ENCODE data around the gene FAAP100.

- TF ChIP-seq CTCF (IDR thresholded peaks at IDR 0.05; ENCODE audit: poor library complexity, severe bottlenecking) (no peak), EP300 (conservative IDR thresholded peaks at IDR 0.05; ENCODE audit: poor library complexity, severe bottlenecking) (no peak), RAD21 (conservative IDR thresholded peaks at IDR 0.05) (no peak), POLR2AphosphoS5 (IDR thresholded peaks at IDR 0.05) (no peak), MXI1 (conservative IDR thresholded peaks at IDR 0.05; ENCODE audit: poor library complexity, severe bottlenecking) (no peak), EZH2 (IDR thresholded peaks at IDR 0.05; ENCODE audit: borderline replicate concordance, insufficient read depth, low read length, poor library complexity, severe bottlenecking) (no peak), REST (IDR thresholded peaks at IDR 0.05; ENCODE audit: borderline replicate concordance) (no peak), TAF1 (IDR thresholded peaks at IDR 0.05; ENCODE audit: low read depth) (no peak)
These were observed 47.8 kb upstream of the FAAP100 start for GRCh38 chr17:81599719-81600486.
